Heart left ventricle (tissue), 16 donors: ENCODE measurements around the gene ESPN. TPM values are rescaled to one million over a fixed set of nuclear protein-coding genes. Genes with fewer than 3 reads are reported as not detected.

Source experiments
- ATAC-seq, 4 donors: fragments of 200-7000 bp; cut with Tn5 transposase; one replicate each; pipeline ENCODE4 v1.9.1; 2020 to 2022; ENCODE audit warnings: moderate library complexity in 4 of 4, mild to moderate bottlenecking in 3 of 4, moderate number of reproducible peaks in 1 of 4
- DNase-seq, 5 donors: peaks; one replicate each; pipeline ENCODE4 v3.0.0-alpha.2; 2020
- H3K27ac ChIP-seq, 12 donors: fragments of 200-600 bp; sonication (generic) in 4 of 12; one replicate each; pipeline versions ENCODE4 v1.5.0 to v1.8.0; 2016 to 2022; ENCODE audit warnings: mild to moderate bottlenecking in 2 of 12
- H3K27me3 ChIP-seq, 9 donors: fragments of 200-600 bp; sonication (generic) in 2 of 9; one replicate each; pipeline versions ENCODE4 v1.5.1 to v1.8.0; 2016 to 2022; ENCODE audit warnings: mild to moderate bottlenecking in 3 of 9
- H3K36me3 ChIP-seq, 9 donors: fragments of 200-600 bp; sonication (generic) in 2 of 9; one replicate each; pipeline versions ENCODE4 v1.5.0 to v1.8.0; 2018 to 2022; ENCODE audit warnings: mild to moderate bottlenecking in 2 of 9
- H3K4me1 ChIP-seq, 12 donors: fragments of 200-600 bp; sonication (generic) in 4 of 12; one replicate each; pipeline versions ENCODE4 v1.5.0 to v1.8.0; 2016 to 2022; ENCODE audit warnings: mild to moderate bottlenecking in 3 of 12
- H3K4me3 ChIP-seq, 12 donors: fragments of 200-600 bp; sonication (generic) in 4 of 12; one replicate each; pipeline versions ENCODE4 v1.5.0 to v1.8.0; 2017 to 2022; ENCODE audit warnings: mild to moderate bottlenecking in 9 of 12, moderate library complexity in 4 of 12
- H3K9me3 ChIP-seq, 12 donors: fragments of 200-600 bp; sonication (generic) in 4 of 12; one replicate each; pipeline versions ENCODE4 v1.5.0 to v1.8.0; 2016 to 2022; ENCODE audit warnings: mild to moderate bottlenecking in 1 of 12
- POLR2A ChIP-seq, 2 donors: fragments of 450-650 bp; IDR thresholded peaks; one replicate each; pipeline ENCODE4 v1.6.1; 2017; ENCODE audit warnings: antibody characterized with exemption in 2 of 2, mild to moderate bottlenecking in 2 of 2, moderate library complexity in 2 of 2
- WGBS, 4 donors: extraction: QIAGEN DNeasy Blood & Tissue Kit in 2 of 4; methylation state at CpG; one replicate each; pipeline versions ENCODE4 v1.1.5 to v1.1.7; 2013 to 2018; 5-methylcytosine and 5-hydroxymethylcytosine counted together
- intact Hi-C, 10 donors: fragments of 100-400 bp; cut with DNase I; formaldehyde crosslinking; loops; one replicate each; pipeline versions ENCODE4 v1.11.1 to v1.14.2; 2022
- polyA plus RNA-seq, 2 donors: library from polyadenylated mRNA; stranded (reverse); fragments of 200-250 nt; gene quantifications; one replicate each; pipeline ENCODE4 v1.2.3, GENCODE V29; 2013
- total RNA-seq, 9 donors: library from RNA; depleted of rRNA in 2 of 9; stranded (reverse); fragments of >200 nt in 2 of 9; fragmentation: NEBNext Ultra II Directional in 3 of 9; extraction: Animal tissue kit (Norgen Biotek cat#: 25700) in 3 of 9; gene quantifications; one replicate each; pipeline versions ENCODE4 v1.1.0 to v1.2.4, GENCODE V29; 2016 to 2023
- TF ChIP-seq, protein P1 (sequence below), 12 donors: fragments of 200-600 bp; sonication (generic) in 4 of 12; IDR thresholded peaks; one replicate each; pipeline versions ENCODE4 v1.5.0 to v1.8.0; 2018 to 2022; ENCODE audit warnings: antibody characterized with exemption in 12 of 12, mild to moderate bottlenecking in 5 of 12
- donor health status: ischemic (EF 13 %, LVEDD 7.1; RV severe dilation, severe dysfunction).
- donor health status: healthy with polysubstance abuse.
- donor health status: DM: no; HTN: yes; CAD: no.
- donor health status: DM: no; HTN: no; CAD: no.
- donor health status: ischemic (EF 25% LVEDD 6.9; RV normal size, moderate dysfunction).
- donor health status: ischemic (EF 25% LVEDD 5.7; RV mildly dilated, moderate dysfunction).
- donor health status: healthy.
- donor health status: DM: yes; HTN: yes; CAD: no.
- donor health status: ischemic (EF 35%, LVEDD 5.7; RV mildly dilated, moderate dysfunction).
- donor health status: nonischemic (EF 11% LVEDD 7.7; RV severe dilation, severe dysfunction).
- donor health status: DM: yes; HTN: yes; CAD: no.
- donor health status: PGD.
- donor health status: ischemic (EF 29% LVEDD 5.4; RV normal size, mild dysfunction).
- donor health status: nonischemic (EF 23%, LVEDD 6.1; RV moderate dilation, normal function).

ESPN gene
- total and polyA plus RNA-seq, 11 donors = 0.10 to 1.3 (median 0.21) TPM; not detected in 6

DNA sequence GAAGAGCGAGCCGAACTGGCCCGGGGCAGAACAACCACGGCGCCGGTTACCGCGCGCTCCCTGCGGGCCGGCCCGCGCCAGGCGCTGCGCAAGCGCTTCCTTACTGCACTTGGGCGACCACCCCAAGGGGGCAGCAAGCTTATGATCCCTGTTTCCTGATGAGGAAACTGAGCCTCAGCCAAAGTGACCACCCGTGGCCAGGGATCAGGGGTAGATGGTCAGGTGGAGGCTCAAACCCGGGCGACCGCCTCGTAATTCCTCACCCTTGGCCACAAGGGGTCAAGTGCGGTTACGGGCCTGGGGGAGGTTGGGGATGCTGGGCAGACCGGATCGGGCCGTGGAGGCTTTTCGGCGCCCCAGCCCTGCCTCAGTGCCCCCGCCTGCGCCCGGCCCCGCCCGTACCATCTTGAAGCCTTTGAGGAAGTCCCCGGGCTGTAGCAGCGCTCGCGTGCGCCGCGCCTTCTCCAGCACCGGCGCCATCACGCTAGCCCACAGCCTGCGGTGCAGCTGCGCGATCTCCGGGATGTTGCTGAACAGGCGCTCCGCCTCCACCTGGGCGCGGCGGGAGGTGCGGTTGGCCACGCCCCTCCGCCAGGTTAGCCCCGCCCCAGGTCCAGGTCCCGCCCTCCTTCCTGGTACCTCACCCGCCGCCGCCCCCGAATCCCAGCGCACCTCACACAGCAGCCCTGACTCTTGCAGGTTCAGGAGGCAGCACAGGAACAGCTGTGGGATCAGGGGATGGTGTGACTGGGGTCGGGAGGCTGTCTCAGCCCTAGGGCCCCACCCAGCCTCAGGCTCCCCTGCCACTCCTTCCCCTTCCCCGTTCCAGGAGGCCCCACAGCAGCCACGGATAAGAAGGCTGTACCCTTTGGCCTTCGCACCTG, 46.8 kb downstream of the ESPN start:
- H3K36me3 ChIP-seq = peaks cover 0 to 81% (median 51%) of the 10 kb centered on the region in 9 donors
- ATAC-seq (no peak), DNase-seq (no peak)
- intact Hi-C loops = no loop called here
- H3K9me3 ChIP-seq = no peaks in the 10 kb centered on the region
- H3K4me3 ChIP-seq = no peak overlapping the region
- no peak for TF ChIP-seq POLR2A (IDR thresholded peaks at IDR 0.05)
- TF ChIP-seq, protein P1, sequence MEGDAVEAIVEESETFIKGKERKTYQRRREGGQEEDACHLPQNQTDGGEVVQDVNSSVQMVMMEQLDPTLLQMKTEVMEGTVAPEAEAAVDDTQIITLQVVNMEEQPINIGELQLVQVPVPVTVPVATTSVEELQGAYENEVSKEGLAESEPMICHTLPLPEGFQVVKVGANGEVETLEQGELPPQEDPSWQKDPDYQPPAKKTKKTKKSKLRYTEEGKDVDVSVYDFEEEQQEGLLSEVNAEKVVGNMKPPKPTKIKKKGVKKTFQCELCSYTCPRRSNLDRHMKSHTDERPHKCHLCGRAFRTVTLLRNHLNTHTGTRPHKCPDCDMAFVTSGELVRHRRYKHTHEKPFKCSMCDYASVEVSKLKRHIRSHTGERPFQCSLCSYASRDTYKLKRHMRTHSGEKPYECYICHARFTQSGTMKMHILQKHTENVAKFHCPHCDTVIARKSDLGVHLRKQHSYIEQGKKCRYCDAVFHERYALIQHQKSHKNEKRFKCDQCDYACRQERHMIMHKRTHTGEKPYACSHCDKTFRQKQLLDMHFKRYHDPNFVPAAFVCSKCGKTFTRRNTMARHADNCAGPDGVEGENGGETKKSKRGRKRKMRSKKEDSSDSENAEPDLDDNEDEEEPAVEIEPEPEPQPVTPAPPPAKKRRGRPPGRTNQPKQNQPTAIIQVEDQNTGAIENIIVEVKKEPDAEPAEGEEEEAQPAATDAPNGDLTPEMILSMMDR (IDR thresholded peaks at IDR 0.05) = no peak
- WGBS, 4 donors = 61 to 74% (median 69%) methylated on average over 41 to 67 of the region's 67 CpGs
- H3K27me3 ChIP-seq = no peaks in the 10 kb centered on the region
- H3K27ac ChIP-seq = no peak overlapping the region
- peaks cover 0 to 6% (median 0%) of the 10 kb centered on the region in 12 donors for H3K4me1 ChIP-seq

DNA sequence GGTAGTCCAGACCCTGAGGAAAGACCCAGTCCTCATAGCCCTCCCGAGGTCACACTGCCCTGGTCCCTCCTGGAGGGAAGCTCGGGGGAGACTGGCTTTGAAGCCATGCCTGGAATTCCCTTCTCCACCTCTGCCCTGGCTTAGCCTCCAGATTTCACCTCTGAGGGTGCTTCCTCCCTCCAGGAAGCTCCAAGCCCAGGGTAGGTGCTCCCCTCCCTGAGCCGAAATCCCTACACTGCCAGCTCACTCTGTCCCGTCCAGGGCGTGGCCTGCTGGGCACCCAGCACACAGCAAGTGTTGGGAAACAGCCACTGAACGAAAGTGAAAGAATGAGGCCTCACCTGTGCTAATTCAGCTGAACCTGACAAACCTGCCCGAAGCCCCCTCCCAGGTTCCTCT, 47.4 kb downstream of the ESPN start:
- ATAC-seq = no peak
- no peaks in the 10 kb centered on the region for H3K9me3 ChIP-seq
- H3K27ac ChIP-seq = no peak overlapping the region
- intact Hi-C loops = no loop called here
- no peaks in the 10 kb centered on the region for H3K27me3 ChIP-seq
- peaks cover 0 to 85% (median 51%) of the 10 kb centered on the region in 9 donors for H3K36me3 ChIP-seq
- no peak overlapping the region for H3K4me3 ChIP-seq
- TF ChIP-seq POLR2A (IDR thresholded peaks at IDR 0.05) = no peak
- TF ChIP-seq, protein P1 (IDR thresholded peaks at IDR 0.05) = no peak
- no peak for DNase-seq
- H3K4me1 ChIP-seq = peaks cover 0 to 6% (median 0%) of the 10 kb centered on the region in 12 donors
- WGBS, 4 donors = 83 to 91% (median 90%) methylated on average over 7 of the region's 7 CpGs

DNA sequence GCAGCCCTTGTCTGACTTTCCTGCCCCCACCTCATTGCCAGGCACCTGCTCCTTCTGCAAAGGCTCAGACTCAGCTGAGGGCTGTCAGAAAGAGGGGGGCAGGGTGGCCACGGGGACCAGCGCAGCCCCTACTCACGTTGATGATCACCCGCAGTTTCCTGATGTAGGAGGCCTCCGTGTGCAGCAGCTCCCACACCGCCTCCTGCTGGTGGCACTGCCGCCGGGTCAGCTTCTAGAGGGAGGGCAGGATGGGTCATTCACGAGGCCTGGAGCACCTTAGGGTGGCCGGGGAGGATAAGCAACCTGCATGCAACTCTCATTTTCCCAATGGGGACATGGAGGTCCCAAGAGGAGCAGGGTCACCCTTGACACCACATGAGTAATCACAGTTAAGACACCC, 47.8 kb downstream of the ESPN start:
- Histone ChIP-seq H3K27ac (no peak overlapping the region), H3K4me3 (no peak overlapping the region), H3K36me3 (peaks cover 0 to 88% (median 51%) of the 10 kb centered on the region in 9 donors), H3K27me3 (no peaks in the 10 kb centered on the region), H3K4me1 (peaks cover 0 to 6% (median 0%) of the 10 kb centered on the region in 12 donors), H3K9me3 (no peaks in the 10 kb centered on the region)
- TF ChIP-seq POLR2A (IDR thresholded peaks at IDR 0.05) = no peak
- TF ChIP-seq, protein P1 (IDR thresholded peaks at IDR 0.05) = peak in 1 of 12 donors; percentile 22
- intact Hi-C loops = no loop called here
- ATAC-seq (no peak), DNase-seq (no peak)
- WGBS, 4 donors = 86 to 96% (median 89%) methylated on average over 4 to 10 of the region's 10 CpGs

DNA sequence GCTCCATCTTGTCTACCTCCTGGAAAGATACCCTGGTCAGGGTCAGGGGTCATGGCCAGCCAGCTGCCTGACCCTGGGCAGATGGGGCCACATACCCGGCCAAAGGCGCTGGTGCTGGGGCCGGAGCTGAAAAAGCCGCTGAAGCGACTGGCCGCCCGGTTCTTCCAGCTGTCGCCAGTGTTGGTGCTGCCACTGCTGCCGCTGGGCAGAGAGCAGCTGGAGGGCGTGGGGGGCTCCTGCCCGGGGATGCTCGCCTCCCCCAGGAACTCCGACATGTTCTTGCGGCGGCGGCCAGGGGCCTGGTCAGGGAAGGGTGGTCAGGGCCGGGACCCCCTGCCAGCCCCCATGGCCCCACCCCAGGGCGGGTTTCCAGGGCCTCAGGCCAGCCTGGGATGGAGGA, 48.6 kb downstream of the ESPN start:
- Histone ChIP-seq H3K27me3 (no peaks in the 10 kb centered on the region), H3K9me3 (no peaks in the 10 kb centered on the region), H3K4me3 (no peak overlapping the region), H3K36me3 (peaks cover 0 to 87% (median 51%) of the 10 kb centered on the region in 9 donors), H3K4me1 (peaks cover 0 to 6% (median 0%) of the 10 kb centered on the region in 12 donors), H3K27ac (no peak overlapping the region)
- TF ChIP-seq, protein P1 (IDR thresholded peaks at IDR 0.05) = no peak
- no peak for TF ChIP-seq POLR2A (IDR thresholded peaks at IDR 0.05)
- intact Hi-C loops = no loop called here
- WGBS, 4 donors = 96 to 97% (median 96%) methylated on average over 5 to 18 of the region's 18 CpGs
- no peak for DNase-seq
- ATAC-seq = no peak
